Activated CD8-positive, alpha-beta T cell treated with anti-CD3 and anti-CD28 coated beads, Interleukin-2, amount 10 ng/mL, durations not matched to agents 7 days and 5 days (primary cell): ENCODE data around the gene BSCL2. TPM values are rescaled to one million over a fixed set of nuclear protein-coding genes. Genes with fewer than 3 reads are reported as not detected.
"Not testable (repeated sequence)": the region's sequence is repeated elsewhere in the genome, so short reads cannot be mapped to it uniquely, and the experiment has no call there.

Source experiments
- ATAC-seq: fragments of 150-1000 bp; cut with Tn5 transposase; one replicate; pipeline ENCODE4 v1.10.0; 2021; ENCODE audit warnings: moderate library complexity
- CTCF ChIA-PET: fragments of 350-600 bp; sonication (Branson Sonifier 250); formaldehyde crosslinking; loops from one replicate; lab custom pipeline; 2021; ENCODE audit warnings: antibody characterized with exemption; lab: Charles Lee
- POLR2A ChIA-PET: fragments of 350-600 bp; sonication (Branson Sonifier 250); formaldehyde crosslinking; loops from one replicate; lab custom pipeline; 2021; ENCODE audit warnings: antibody characterized with exemption; lab: Charles Lee
- DNase-seq: peaks from one replicate; pipeline ENCODE4 v3.0.0-alpha.2; 2020
- H3K27ac Mint-ChIP-seq: one replicate; pipeline ENCODE4 v1.8.0; 2021; ENCODE audit warnings: mild to moderate bottlenecking, mixed read lengths
- H3K27me3 Mint-ChIP-seq: one replicate; pipeline ENCODE4 v1.8.0; 2021; ENCODE audit warnings: low read depth, mixed read lengths
- H3K36me3 Mint-ChIP-seq: one replicate; pipeline ENCODE4 v1.8.0; 2021; ENCODE audit warnings: low read depth, mixed read lengths
- H3K4me1 Mint-ChIP-seq: one replicate; pipeline ENCODE4 v1.8.0; 2021; ENCODE audit warnings: low read depth, mixed read lengths
- H3K4me3 Mint-ChIP-seq: one replicate; pipeline ENCODE4 v1.8.0; 2021; ENCODE audit warnings: mild to moderate bottlenecking, mixed read lengths
- H3K9me3 Mint-ChIP-seq: one replicate; pipeline ENCODE4 v1.8.0; 2022; ENCODE audit warnings: mixed read lengths; ENCODE audit not compliant: insufficient read depth
- total RNA-seq, 2 experiments: library from RNA; stranded (reverse); gene quantifications; one replicate each; pipeline ENCODE4 v1.2.3, GENCODE V29; 2021

Gene BSCL2
- 10 to 100 TPM; 30.3 to 39.9 TPM for total RNA-seq

- Mint-ChIP-seq H3K9me3 (no peaks in the 10 kb centered on the region), H3K4me1 (peaks cover 53% of the 10 kb centered on the region), H3K4me3 (peak within 1 kb of the TSS; percentile 85), H3K27me3 (no peaks in the 10 kb centered on the region), H3K27ac (peak within 1 kb of the TSS; percentile 95), H3K36me3 (peaks cover 41% of the 10 kb centered on the region)
- ATAC-seq, result no peak
- CTCF ChIA-PET, result interaction anchor here (0.6 to 2.6 kb wide), 3 partner anchors 13 to 27 kb away, joined by 4 to 19 read pairs (median 4); partner anchors contain the start of gene HNRNPUL2
- peak; percentile 35 for DNase-seq
- POLR2A ChIA-PET, result interaction anchor here (0.8 to 11.7 kb wide), 10 partner anchors 19 to 148 kb away, joined by 3 to 123 read pairs (median 6); partner anchors contain the start of genes C11orf98, CSKMT, EEF1G and HNRNPUL2
Observed at GRCh38 chr11:62707277-62707861, at the start of gene BSCL2, which contains the start of gene GNG3. Gene BSCL2, minus strand, starts transcription at chr11:62707424. Its CDS starts 229 bp downstream, at chr11:62707195. Gene GNG3, plus strand, starts transcription at chr11:62707676. Its CDS starts 620 bp downstream, at chr11:62708296.

- DNase-seq (no peak), ATAC-seq (no peak)
- no peaks in the 10 kb centered on the region for H3K27me3 Mint-ChIP-seq
- H3K27ac Mint-ChIP-seq, result peak overlapping the region; percentile 10
- CTCF ChIA-PET, result interaction anchor here (2.2 to 3.8 kb wide), 3 partner anchors 13 to 32 kb away, joined by 14 to 47 read pairs (median 22); partner anchors contain the start of genes TMEM179B and TTC9C
- H3K9me3 Mint-ChIP-seq, result no peaks in the 10 kb centered on the region
- H3K4me3 Mint-ChIP-seq, result peak overlapping the region; percentile 94
- peaks cover 22% of the 10 kb centered on the region for H3K4me1 Mint-ChIP-seq
- POLR2A ChIA-PET, result interaction anchor here (1.3 to 4.8 kb wide), 5 partner anchors 14 to 100 kb away, joined by 3 to 48 read pairs (median 14); partner anchors contain the start of gene TMEM179B
- peaks cover 7% of the 10 kb centered on the region for H3K36me3 Mint-ChIP-seq
Observed at GRCh38 chr11:62755086-62755615, 47.9 kb upstream of the BSCL2 start.

DNA sequence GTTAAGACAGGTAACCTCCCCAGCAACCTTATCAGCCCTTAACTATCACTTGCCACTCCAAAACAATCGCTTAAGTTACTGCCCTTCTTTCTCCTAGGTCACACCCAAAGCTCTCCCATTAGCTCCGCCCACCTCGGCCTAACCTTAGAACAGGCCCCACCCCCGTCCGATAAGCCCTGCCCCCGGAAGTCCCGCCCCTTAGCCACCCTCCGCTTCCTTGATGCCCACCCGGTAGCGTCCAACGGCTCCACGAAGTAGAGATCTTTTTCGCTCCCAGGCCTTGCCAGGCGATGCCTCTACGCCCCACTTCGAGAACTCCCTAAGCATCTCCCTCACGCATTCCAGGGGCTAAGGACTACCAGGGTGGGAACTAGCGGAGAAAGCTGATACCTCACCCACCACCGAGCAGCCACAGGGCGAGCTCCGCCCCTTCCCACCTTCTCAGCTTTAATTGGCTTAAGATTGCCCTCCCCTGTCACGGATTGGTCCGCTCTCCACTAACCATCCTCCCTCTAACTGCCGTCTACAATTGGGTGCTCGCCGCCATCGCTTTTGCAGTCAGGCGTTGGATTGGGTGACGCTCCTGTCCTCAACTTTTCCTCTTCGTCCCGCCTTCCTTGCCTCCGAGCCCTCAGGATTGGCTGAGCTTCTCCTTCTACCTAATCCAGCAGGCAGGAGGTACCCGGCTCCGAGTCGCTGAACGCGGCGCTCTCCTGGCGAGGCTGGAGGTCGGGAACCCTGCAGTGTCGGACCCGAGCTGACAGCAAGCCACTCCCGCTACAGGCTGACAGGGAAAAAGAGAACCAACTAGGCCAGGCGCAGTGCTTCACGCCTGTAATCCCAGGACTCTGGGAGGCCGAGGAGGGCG is 46.7 kb upstream of the BSCL2 start, which contains the start of gene ZBTB3:
ZBTB3 (minus strand) TSS at position 425 of the 868 bp plus-strand sequence. CDS start 496 bp downstream, outside the sequence.
- Mint-ChIP-seq H3K9me3 (no peaks in the 10 kb centered on the region), H3K27me3 (no peaks in the 10 kb centered on the region), H3K27ac (peak within 1 kb of the TSS; percentile 97), H3K4me1 (peaks cover 31% of the 10 kb centered on the region), H3K4me3 (peak within 1 kb of the TSS; percentile 94), H3K36me3 (peaks cover 13% of the 10 kb centered on the region)
- ChIA-PET POLR2A (interaction anchor here (0.6 to 4.8 kb wide), 32 partner anchors 8 to 977 kb away, joined by 3 to 48 read pairs (median 5); partner anchors contain the start of genes C11orf98, CSKMT, HNRNPUL2 and LBHD1), CTCF (interaction anchor here (0.6 to 3.8 kb wide), 27 partner anchors 8 to 1237 kb away, joined by 3 to 47 read pairs (median 4); partner anchors contain the start of genes C11orf98, CSKMT, HNRNPUL2 and POLR2G)
- peak; percentile 99 for DNase-seq
- ATAC-seq, result peak; percentile 99

DNA sequence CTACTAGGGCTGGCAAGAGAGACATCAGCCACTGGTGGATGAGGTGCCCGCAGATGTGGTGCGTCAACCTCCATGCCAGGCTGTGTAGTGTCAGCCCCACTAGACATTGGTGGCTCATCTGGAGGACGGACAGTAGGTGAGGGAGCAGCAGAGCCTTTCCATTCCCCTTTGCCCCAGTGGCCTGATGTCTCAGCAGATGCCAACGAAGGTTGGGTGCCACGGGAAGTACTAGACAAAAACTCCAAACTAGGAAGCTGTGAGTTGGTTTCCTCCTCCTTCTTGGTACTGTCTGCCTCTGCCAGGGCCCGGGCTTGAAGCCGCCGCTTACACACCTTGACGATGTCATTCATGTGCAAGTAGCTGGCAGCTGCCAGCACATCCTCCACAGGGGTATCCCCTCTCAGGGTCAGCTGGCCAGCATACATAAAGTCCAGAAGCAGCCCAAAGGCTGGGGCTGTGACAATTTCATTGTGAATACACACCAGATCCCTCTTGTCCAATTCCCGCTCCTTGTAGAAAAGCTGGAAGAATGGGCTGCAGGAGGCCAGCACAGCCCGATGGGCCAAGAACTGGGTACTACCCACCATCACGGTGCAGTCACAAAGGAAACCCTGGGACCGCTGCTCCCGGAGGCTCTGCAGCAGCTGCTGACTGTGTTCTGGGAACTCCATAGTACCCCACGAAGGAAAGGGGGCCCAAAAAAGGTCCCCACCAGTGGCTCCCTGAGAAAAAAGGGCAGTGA is 45.9 kb upstream of the BSCL2 start:
- POLR2A ChIA-PET, result interaction anchor here (0.6 to 4.8 kb wide), 30 partner anchors 9 to 325 kb away, joined by 3 to 48 read pairs (median 5); partner anchors contain the start of genes C11orf98, CSKMT, HNRNPUL2 and LBHD1
- CTCF ChIA-PET, result interaction anchor here (0.7 to 3.8 kb wide), 25 partner anchors 9 to 1236 kb away, joined by 3 to 47 read pairs (median 4); partner anchors contain the start of genes HNRNPUL2, POLR2G, TAF6L and TMEM179B
- peaks cover 34% of the 10 kb centered on the region for H3K4me1 Mint-ChIP-seq
- H3K36me3 Mint-ChIP-seq, result peaks cover 16% of the 10 kb centered on the region
- H3K4me3 Mint-ChIP-seq, result peak overlapping the region; percentile 94
- H3K9me3 Mint-ChIP-seq, result no peaks in the 10 kb centered on the region
- DNase-seq (peak; percentile 26), ATAC-seq (no peak)
- peak overlapping the region; percentile 97 for H3K27ac Mint-ChIP-seq
- no peaks in the 10 kb centered on the region for H3K27me3 Mint-ChIP-seq

DNA sequence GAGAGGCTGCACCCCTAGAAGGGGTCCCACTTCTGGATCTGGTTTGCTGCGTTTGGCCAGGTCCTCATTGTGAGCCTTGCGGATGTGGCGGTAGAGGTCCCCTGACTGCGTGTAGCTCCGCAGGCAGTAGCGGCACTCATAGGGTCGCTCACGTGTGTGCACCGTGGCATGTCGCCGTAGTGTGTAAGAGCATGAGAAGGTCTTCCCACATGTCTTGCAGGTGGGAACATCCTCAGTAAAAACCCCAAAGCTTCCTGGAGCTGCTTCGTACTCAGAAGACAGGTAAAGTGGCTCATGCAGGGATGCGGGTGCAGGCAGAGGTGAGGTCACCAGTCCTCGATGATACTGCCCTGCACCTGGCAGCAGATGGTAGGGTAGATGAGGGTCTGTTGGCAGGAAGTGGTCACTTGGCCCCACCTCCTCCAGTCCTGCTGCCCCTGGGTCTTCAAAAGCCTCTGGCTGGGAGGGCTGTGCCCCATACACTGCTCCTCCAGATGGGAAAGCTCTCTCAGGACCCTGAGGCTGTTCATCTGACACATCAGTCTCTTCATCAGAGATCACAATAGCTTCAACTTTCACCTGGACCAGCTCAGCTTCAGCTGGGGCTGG is 45.1 kb upstream of the BSCL2 start:
- peaks cover 16% of the 10 kb centered on the region for H3K36me3 Mint-ChIP-seq
- ATAC-seq (no peak), DNase-seq (no peak)
- CTCF ChIA-PET, result interaction anchor here (0.7 to 3.8 kb wide), 5 partner anchors 10 to 360 kb away, joined by 3 to 47 read pairs (median 5); partner anchors contain the start of genes POLR2G and TMEM179B
- H3K4me3 Mint-ChIP-seq, result peak overlapping the region; percentile 2
- H3K9me3 Mint-ChIP-seq, result no peaks in the 10 kb centered on the region
- H3K27ac Mint-ChIP-seq, result no peak overlapping the region
- no peaks in the 10 kb centered on the region for H3K27me3 Mint-ChIP-seq
- POLR2A ChIA-PET, result interaction anchor here (0.6 to 4.8 kb wide), 7 partner anchors 10 to 129 kb away, joined by 3 to 48 read pairs (median 16); partner anchors contain the start of genes HNRNPUL2, POLR2G, SLC3A2 and TAF6L
- peaks cover 37% of the 10 kb centered on the region for H3K4me1 Mint-ChIP-seq

DNA sequence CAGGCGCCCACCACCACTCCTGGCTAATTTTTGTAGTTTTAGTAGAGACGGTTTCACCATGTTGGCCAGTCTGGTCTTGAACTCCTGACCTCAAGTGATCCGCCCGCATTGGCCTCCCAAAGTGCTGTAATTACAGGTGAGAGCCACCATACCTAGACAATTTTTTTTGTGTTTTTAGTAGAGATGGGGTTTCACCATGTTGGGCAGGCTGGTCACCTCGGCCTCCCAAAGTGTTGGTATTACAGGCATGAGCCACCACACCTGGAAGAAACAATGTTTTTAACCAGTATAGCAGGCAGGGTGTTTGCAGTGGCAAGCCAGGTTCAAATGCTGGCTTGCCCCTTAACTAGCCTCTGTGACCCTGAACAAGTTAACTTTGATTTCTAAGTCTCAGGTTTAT is 42.7 kb upstream of the BSCL2 start:
- H3K27me3 Mint-ChIP-seq, H3K9me3 Mint-ChIP-seq, CTCF ChIA-PET, ATAC-seq, POLR2A ChIA-PET, H3K4me3 Mint-ChIP-seq, H3K27ac Mint-ChIP-seq, DNase-seq: not testable (repeated sequence)
- Mint-ChIP-seq H3K36me3 (peaks cover 16% of the 10 kb centered on the region), H3K4me1 (peaks cover 37% of the 10 kb centered on the region)

- Mint-ChIP-seq H3K27me3 (no peaks in the 10 kb centered on the region), H3K27ac (no peak overlapping the region), H3K4me3 (no peak overlapping the region), H3K36me3 (peaks cover 12% of the 10 kb centered on the region), H3K9me3 (no peaks in the 10 kb centered on the region), H3K4me1 (peaks cover 24% of the 10 kb centered on the region)
- no peak for ATAC-seq
- DNase-seq, result no peak
- ChIA-PET CTCF (interaction anchor here (1.1 kb wide), 1 partner anchor 40 kb away, joined by 4 read pairs; the partner anchor contains the start of gene TMEM179B), POLR2A (interaction anchor here (0.6 to 1.7 kb wide), 3 partner anchors 15 to 94 kb away, joined by 4 to 6 read pairs (median 4); partner anchors contain the start of gene STX5)
Observed at GRCh38 chr11:62747475-62748160, 40.4 kb upstream of the BSCL2 start.

- CTCF ChIA-PET, result interaction anchor here (0.7 to 1.4 kb wide), 3 partner anchors 17 to 50 kb away, joined by 3 read pairs; partner anchors contain the start of genes TMEM179B and ZBTB3
- Mint-ChIP-seq H3K36me3 (peaks cover 40% of the 10 kb centered on the region), H3K27me3 (no peaks in the 10 kb centered on the region), H3K4me1 (peaks cover 6% of the 10 kb centered on the region), H3K9me3 (no peaks in the 10 kb centered on the region), H3K27ac (no peak overlapping the region), H3K4me3 (no peak overlapping the region)
- DNase-seq (no peak), ATAC-seq (no peak)
- POLR2A ChIA-PET, result interaction anchor here (0.7 to 1.9 kb wide), 5 partner anchors 17 to 104 kb away, joined by 3 to 6 read pairs (median 3); partner anchors contain the start of genes TMEM179B, WDR74 and ZBTB3
Observed at GRCh38 chr11:62737196-62737595, 30.0 kb upstream of the BSCL2 start.

- POLR2A ChIA-PET, result no interaction called here
- ATAC-seq, result no peak
- H3K27me3 Mint-ChIP-seq, result no peaks in the 10 kb centered on the region
- no peak overlapping the region for H3K4me3 Mint-ChIP-seq
- H3K9me3 Mint-ChIP-seq, result no peaks in the 10 kb centered on the region
- DNase-seq, result no peak
- peak overlapping the region; percentile 43 for H3K27ac Mint-ChIP-seq
- H3K4me1 Mint-ChIP-seq, result peaks cover 22% of the 10 kb centered on the region
- CTCF ChIA-PET, result interaction anchor here (1.2 kb wide), 1 partner anchor 53 kb away, joined by 4 read pairs; no protein-coding TSS in a partner anchor
- H3K36me3 Mint-ChIP-seq, result peaks cover 34% of the 10 kb centered on the region
Observed at GRCh38 chr11:62732830-62733229, 25.6 kb upstream of the BSCL2 start.
